Gastrocnemius medialis (tissue), 4 donors: ENCODE data around the gene THSD8.

Source experiments
- POLR2A ChIP-seq, 2 donors: fragments of 450-650 bp; IDR thresholded peaks; one replicate each; pipeline ENCODE4 v1.6.1; 2017; ENCODE audit warnings: antibody characterized with exemption in 2 of 2, mild to moderate bottlenecking in 2 of 2, moderate library complexity in 2 of 2
- TF ChIP-seq, protein P1 (sequence below), 5 experiments: fragments of 450-650 bp in 3 of 5; fragments of 200-600 bp in 2 of 5; sonication (generic) in 2 of 5; IDR thresholded peaks in 4 of 5; conservative IDR thresholded peaks in 1 of 5; 1 replicate in 4 of 5; 2 replicates in 1 of 5; pipeline ENCODE4 v1.5.1; 2016 to 2019; ENCODE audit warnings: antibody characterized with exemption in 5 of 5, mild to moderate bottlenecking in 3 of 5, moderate library complexity in 3 of 5

GRCh38 chr19:12785431-12786031 is 16.3 kb upstream of the THSD8 start:
- TF ChIP-seq, protein P1, sequence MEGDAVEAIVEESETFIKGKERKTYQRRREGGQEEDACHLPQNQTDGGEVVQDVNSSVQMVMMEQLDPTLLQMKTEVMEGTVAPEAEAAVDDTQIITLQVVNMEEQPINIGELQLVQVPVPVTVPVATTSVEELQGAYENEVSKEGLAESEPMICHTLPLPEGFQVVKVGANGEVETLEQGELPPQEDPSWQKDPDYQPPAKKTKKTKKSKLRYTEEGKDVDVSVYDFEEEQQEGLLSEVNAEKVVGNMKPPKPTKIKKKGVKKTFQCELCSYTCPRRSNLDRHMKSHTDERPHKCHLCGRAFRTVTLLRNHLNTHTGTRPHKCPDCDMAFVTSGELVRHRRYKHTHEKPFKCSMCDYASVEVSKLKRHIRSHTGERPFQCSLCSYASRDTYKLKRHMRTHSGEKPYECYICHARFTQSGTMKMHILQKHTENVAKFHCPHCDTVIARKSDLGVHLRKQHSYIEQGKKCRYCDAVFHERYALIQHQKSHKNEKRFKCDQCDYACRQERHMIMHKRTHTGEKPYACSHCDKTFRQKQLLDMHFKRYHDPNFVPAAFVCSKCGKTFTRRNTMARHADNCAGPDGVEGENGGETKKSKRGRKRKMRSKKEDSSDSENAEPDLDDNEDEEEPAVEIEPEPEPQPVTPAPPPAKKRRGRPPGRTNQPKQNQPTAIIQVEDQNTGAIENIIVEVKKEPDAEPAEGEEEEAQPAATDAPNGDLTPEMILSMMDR (IDR thresholded peaks at IDR 0.05 in 4 of 5, conservative IDR thresholded peaks at IDR 0.05 in 1 of 5): no peak
- no peak for TF ChIP-seq POLR2A (IDR thresholded peaks at IDR 0.05)
